NB4 (cell line): Measurements from ENCODE around the gene ADGRL3.

Experiments
- DNase-seq: peaks from one replicate; pipeline ENCODE4 v3.0.0; 2010; ENCODE audit warnings: low read depth
- H3K4me3 ChIP-seq: one replicate; pipeline ENCODE4 v1.5.1; 2011; ENCODE audit warnings: mild to moderate bottlenecking, low read depth, low read length, moderate library complexity
- CTCF ChIP-seq: IDR thresholded peaks from one replicate; pipeline ENCODE4 v1.5.1; 2012; ENCODE audit warnings: low read depth, low read length
- MAX ChIP-seq: IDR thresholded peaks from 2 replicates; pipeline ENCODE4 v1.6.1; 2011; ENCODE audit warnings: low read depth, low read length
- MYC ChIP-seq: IDR thresholded peaks from 2 replicates; pipeline ENCODE4 v1.6.1; 2011; ENCODE audit warnings: low read depth, low read length
- POLR2A ChIP-seq: IDR thresholded peaks from 2 replicates; pipeline ENCODE4 v1.6.1; 2011; ENCODE audit warnings: mild to moderate bottlenecking; ENCODE audit not compliant: insufficient read length; ENCODE audit errors: extremely low read depth

ADGRL3 gene

GRCh38 chr4:61666244-61666643, 466.1 kb downstream of the ADGRL3 start:
- H3K4me3 ChIP-seq = no peak overlapping the region
- TF ChIP-seq MYC (no peak), POLR2A (no peak), CTCF (no peak), MAX (no peak)
- DNase-seq = no peak

GRCh38 chr4:61671599-61671998, 471.5 kb downstream of the ADGRL3 start:
- no peak for DNase-seq
- TF ChIP-seq POLR2A (no peak), CTCF (no peak), MAX (no peak), MYC (no peak)
- H3K4me3 ChIP-seq = no peak overlapping the region

GRCh38 chr4:61675464-61675863, 475.3 kb downstream of the ADGRL3 start:
- no peak overlapping the region for H3K4me3 ChIP-seq
- TF ChIP-seq POLR2A (no peak), CTCF (no peak), MYC (no peak), MAX (no peak)
- DNase-seq = no peak

GRCh38 chr4:61678297-61678696, 478.2 kb downstream of the ADGRL3 start:
- DNase-seq = no peak
- TF ChIP-seq MYC (no peak), CTCF (no peak)
- H3K4me3 ChIP-seq = no peak overlapping the region

GRCh38 chr4:61693520-61693919, 493.4 kb downstream of the ADGRL3 start:
- TF ChIP-seq POLR2A (no peak), MYC (no peak)
- no peak for DNase-seq
- H3K4me3 ChIP-seq = no peak overlapping the region

- no peak for TF ChIP-seq MAX
- no peak for TF ChIP-seq POLR2A
- no peak for TF ChIP-seq CTCF
- TF ChIP-seq MYC = no peak
- no peak for DNase-seq
- H3K4me3 ChIP-seq = no peak overlapping the region
These were observed 514.3 kb downstream of the ADGRL3 start for GRCh38 chr4:61714387-61714911.
